Smooth muscle cell (in vitro differentiated cells): ENCODE measurements around the gene TSPYL4. TPM values are rescaled to one million over a fixed set of nuclear protein-coding genes. Genes with fewer than 3 reads are reported as not detected.
A peak's percentile ranks its signal among the peaks of the same experiment; 100 is the strongest.

Experiments used
- DNase-seq: peaks from one replicate; lab custom pipeline; 2025; ENCODE audit not compliant: unreplicated experiment; lab: John Stamatoyannopoulos, UW
- H2AFZ ChIP-seq: fragments of 200-600 bp; sonication (generic); 2 replicates; pipeline ENCODE4 v1.6.0; 2016; ENCODE audit warnings: antibody characterized with exemption, low read depth, mild to moderate bottlenecking
- H3F3A ChIP-seq: fragments of 200-600 bp; sonication (generic); 2 replicates; pipeline ENCODE4 v1.6.0; 2017; ENCODE audit warnings: antibody characterized with exemption, low read depth
- H3K27ac ChIP-seq: fragments of 200-600 bp; sonication (generic); 2 replicates; pipeline ENCODE4 v1.5.1; 2016; ENCODE audit warnings: low read depth, mild to moderate bottlenecking
- H3K27me3 ChIP-seq: fragments of 200-600 bp; sonication (generic); 2 replicates; pipeline ENCODE4 v1.6.1; 2016; ENCODE audit warnings: low read depth, mild to moderate bottlenecking
- H3K36me3 ChIP-seq: fragments of 200-600 bp; sonication (generic); 2 replicates; pipeline ENCODE4 v1.5.1; 2016; ENCODE audit warnings: low read depth
- H3K4me1 ChIP-seq: fragments of 200-600 bp; sonication (generic); 2 replicates; pipeline ENCODE4 v1.5.1; 2016; ENCODE audit warnings: low read depth
- H3K4me2 ChIP-seq: fragments of 200-600 bp; sonication (generic); 2 replicates; pipeline ENCODE4 v1.6.0; 2016; ENCODE audit warnings: mild to moderate bottlenecking
- H3K4me3 ChIP-seq: fragments of 200-600 bp; sonication (generic); 2 replicates; pipeline ENCODE4 v1.5.1; 2016; ENCODE audit warnings: mild to moderate bottlenecking
- H3K79me2 ChIP-seq: fragments of 200-600 bp; sonication (generic); 2 replicates; pipeline ENCODE4 v1.6.0; 2016; ENCODE audit warnings: low read depth, mild to moderate bottlenecking
- H3K9ac ChIP-seq: fragments of 200-600 bp; sonication (generic); 2 replicates; pipeline ENCODE4 v1.6.0; 2016; ENCODE audit warnings: low read depth
- H3K9me3 ChIP-seq: fragments of 200-600 bp; sonication (generic); replicated peaks from 2 replicates; pipeline ENCODE4 v1.5.1; 2016; ENCODE audit warnings: low read depth
- H4K20me1 ChIP-seq: fragments of 200-600 bp; sonication (generic); 2 replicates; pipeline ENCODE4 v1.6.0; 2016; ENCODE audit warnings: low read depth
- CTCF ChIP-seq: fragments of 200-600 bp; sonication (generic); IDR thresholded peaks from 2 replicates; pipeline ENCODE4 v1.5.1; 2017; ENCODE audit warnings: borderline replicate concordance, mild to moderate bottlenecking, antibody characterized with exemption; ENCODE audit not compliant: insufficient read depth, poor library complexity, severe bottlenecking
- WGBS: methylation state at CpG from one replicate; pipeline ENCODE4 v1.1.7; 2016; ENCODE audit warnings: low lambda C conversion rate; 5-methylcytosine and 5-hydroxymethylcytosine counted together
- polyA plus RNA-seq: library from polyadenylated mRNA; unstranded; fragments of >200 nt; fragmentation: Nextera tagmentation; extraction: Ambion mirVana; gene quantifications from 2 replicates; pipeline ENCODE4 v1.2.1, GENCODE V29; 2016
- total RNA-seq: library from RNA; depleted of rRNA; stranded (reverse); fragments of >200 nt; gene quantifications from 2 replicates; pipeline ENCODE4 v1.2.3, GENCODE V29; 2014

Gene TSPYL4
- total and polyA plus RNA-seq, 2 experiments from 2014 or later = 14.7 to 29.5 TPM

GRCh38 chr6:116221067-116221466 is 32.8 kb downstream of the TSPYL4 start:
- Histone ChIP-seq H3K9ac (no peak overlapping the region), H3K4me3 (no peak overlapping the region), H3K27ac (no peak overlapping the region), H3K27me3 (no peaks in the 10 kb centered on the region), H3K79me2 (no peaks in the 10 kb centered on the region), H3K36me3 (no peaks in the 10 kb centered on the region), H3F3A (no peaks in the 10 kb centered on the region), H3K9me3 (no peaks in the 10 kb centered on the region), H2AFZ (no peak overlapping the region), H3K4me2 (no peak overlapping the region), H4K20me1 (no peaks in the 10 kb centered on the region), H3K4me1 (no peaks in the 10 kb centered on the region)
- DNase-seq = no peak
- TF ChIP-seq CTCF = no peak
- WGBS = 54% methylated on average over 3 of the region's 3 CpGs

GRCh38 chr6:116218866-116219265 is 35.0 kb downstream of the TSPYL4 start:
- no peak for DNase-seq
- Histone ChIP-seq H3K9ac (no peak overlapping the region), H2AFZ (no peak overlapping the region), H3K9me3 (no peaks in the 10 kb centered on the region), H3K4me1 (no peaks in the 10 kb centered on the region), H3F3A (no peaks in the 10 kb centered on the region), H3K4me3 (no peak overlapping the region), H3K79me2 (no peaks in the 10 kb centered on the region), H3K27ac (peak overlapping the region; percentile 23), H3K36me3 (no peaks in the 10 kb centered on the region), H4K20me1 (no peaks in the 10 kb centered on the region), H3K27me3 (no peaks in the 10 kb centered on the region), H3K4me2 (peak overlapping the region; percentile 48)
- WGBS = 64% methylated on average over 5 of the region's 5 CpGs
- TF ChIP-seq CTCF = no peak

- Histone ChIP-seq H3K9me3 (no peaks in the 10 kb centered on the region), H3K4me1 (no peaks in the 10 kb centered on the region), H3K27ac (peak overlapping the region; percentile 23), H3K79me2 (no peaks in the 10 kb centered on the region), H3K4me2 (peak overlapping the region; percentile 48), H4K20me1 (no peaks in the 10 kb centered on the region), H3K4me3 (no peak overlapping the region), H3K27me3 (no peaks in the 10 kb centered on the region), H2AFZ (no peak overlapping the region), H3K36me3 (no peaks in the 10 kb centered on the region), H3K9ac (no peak overlapping the region), H3F3A (no peaks in the 10 kb centered on the region)
- DNase-seq = no peak
- peak; percentile 53 for TF ChIP-seq CTCF
- 59% methylated on average over 3 of the region's 3 CpGs for WGBS
Observed at GRCh38 chr6:116218172-116218633, 35.7 kb downstream of the TSPYL4 start.

GRCh38 chr6:116217069-116217468 is 36.8 kb downstream of the TSPYL4 start:
- 6% methylated on average over 1 of the region's 1 CpG for WGBS
- Histone ChIP-seq H3K4me2 (no peak overlapping the region), H3K36me3 (no peaks in the 10 kb centered on the region), H3K27me3 (no peaks in the 10 kb centered on the region), H3K27ac (no peak overlapping the region), H3K9me3 (no peaks in the 10 kb centered on the region), H2AFZ (peak overlapping the region; percentile 20), H3F3A (no peaks in the 10 kb centered on the region), H3K4me3 (no peak overlapping the region), H3K79me2 (no peaks in the 10 kb centered on the region), H4K20me1 (no peaks in the 10 kb centered on the region), H3K9ac (no peak overlapping the region), H3K4me1 (no peaks in the 10 kb centered on the region)
- no peak for DNase-seq
- peak; percentile 48 for TF ChIP-seq CTCF
